ENCODE results near the gene PCDH8.

PCDH8 gene

GRCh38 chr13:52810526-52810925 lies 37.9 kb downstream of the PCDH8 start:
- no peak for DNase-seq (ENCODE audit: low spot score)

- DNase-seq (ENCODE audit: low spot score) = no peak
These were observed 38.4 kb downstream of the PCDH8 start for GRCh38 chr13:52810011-52810410.

- DNase-seq (ENCODE audit: low spot score) = peak; percentile 17
These were observed 39.1 kb downstream of the PCDH8 start for GRCh38 chr13:52809310-52809769.

- no peak for DNase-seq (ENCODE audit: low spot score)
These were observed 39.6 kb downstream of the PCDH8 start for GRCh38 chr13:52808842-52809219.

GRCh38 chr13:52806029-52806428 lies 42.4 kb downstream of the PCDH8 start:
- DNase-seq (ENCODE audit: low spot score) = no peak

GRCh38 chr13:52804202-52804641 lies 44.2 kb downstream of the PCDH8 start:
- DNase-seq (ENCODE audit: low spot score) = no peak

- DNase-seq (ENCODE audit: low spot score) = no peak
These were observed 47.6 kb downstream of the PCDH8 start for GRCh38 chr13:52800856-52801255.

GRCh38 chr13:52798770-52799430 lies 49.5 kb downstream of the PCDH8 start:
- no peak for DNase-seq (ENCODE audit: low spot score)

GRCh38 chr13:52797176-52797575 lies 51.3 kb downstream of the PCDH8 start:
- no peak for DNase-seq (ENCODE audit: low spot score)

- no peak for DNase-seq (ENCODE audit: low spot score)
These were observed 53.9 kb downstream of the PCDH8 start for GRCh38 chr13:52794589-52794988.

GRCh38 chr13:52793515-52794061 lies 54.9 kb downstream of the PCDH8 start:
- DNase-seq (ENCODE audit: low spot score) = no peak

Data from CD4-positive, alpha-beta T cell treated with Interleukin-15 for 4 hours (primary cell).